Upper lobe of right lung (tissue), 1 donor: ENCODE results near the gene POU4F3. TPM values are rescaled to one million over a fixed set of nuclear protein-coding genes. Genes with fewer than 3 reads are reported as not detected.

Source experiments
- ATAC-seq: fragments of 200-7000 bp; cut with Tn5 transposase; one replicate; pipeline ENCODE4 v1.9.1; 2020; ENCODE audit warnings: mild to moderate bottlenecking, moderate library complexity
- DNase-seq: peaks from one replicate; pipeline ENCODE4 v3.0.0-alpha.2; 2020
- H3K27ac ChIP-seq: fragments of 200-600 bp; one replicate; pipeline ENCODE4 v1.8.0; 2022
- H3K27me3 ChIP-seq: fragments of 200-600 bp; one replicate; pipeline ENCODE4 v1.8.0; 2022; ENCODE audit warnings: mild to moderate bottlenecking
- H3K36me3 ChIP-seq: fragments of 200-600 bp; one replicate; pipeline ENCODE4 v1.8.0; 2022
- H3K4me1 ChIP-seq: fragments of 200-600 bp; one replicate; pipeline ENCODE4 v1.8.0; 2022
- H3K4me3 ChIP-seq: fragments of 200-600 bp; one replicate; pipeline ENCODE4 v1.8.0; 2022; ENCODE audit warnings: mild to moderate bottlenecking
- H3K9me3 ChIP-seq: fragments of 200-600 bp; one replicate; pipeline ENCODE4 v1.8.0; 2022
- CTCF ChIP-seq: fragments of 200-600 bp; IDR thresholded peaks from one replicate; pipeline ENCODE4 v1.8.0; 2022; ENCODE audit warnings: antibody characterized with exemption
- intact Hi-C: fragments of 100-400 bp; cut with DNase I; formaldehyde crosslinking; loops from one replicate; pipeline ENCODE4 v1.11.0; 2022
- total RNA-seq: library from RNA; stranded (reverse); fragmentation: NEBNext Ultra II Directional; extraction: Animal tissue kit (Norgen Biotek cat#: 25700); gene quantifications from one replicate; pipeline ENCODE4 v1.2.1, GENCODE V29; 2021
- donor health status: DM: no; HTN: yes; CAD: no; lungs with severe emphysema.

Gene POU4F3
- total RNA-seq, 1 donor from 2014 or later: not detected

- Histone ChIP-seq H3K9me3 (no peaks in the 10 kb centered on the region), H3K36me3 (no peaks in the 10 kb centered on the region), H3K27ac (no peak overlapping the region), H3K4me1 (no peaks in the 10 kb centered on the region), H3K4me3 (no peak overlapping the region), H3K27me3 (peaks cover 73% of the 10 kb centered on the region)
- intact Hi-C loops: no loop called here
- ATAC-seq (no peak), DNase-seq (no peak)
- no peak for TF ChIP-seq CTCF
Observed at GRCh38 chr5:146334074-146334533, 4.5 kb upstream of the POU4F3 start.

- TF ChIP-seq CTCF: no peak
- Histone ChIP-seq H3K36me3 (no peaks in the 10 kb centered on the region), H3K4me1 (no peaks in the 10 kb centered on the region), H3K27me3 (peaks cover 85% of the 10 kb centered on the region), H3K27ac (no peak overlapping the region), H3K9me3 (no peaks in the 10 kb centered on the region), H3K4me3 (no peak overlapping the region)
- DNase-seq (no peak), ATAC-seq (no peak)
- intact Hi-C loops: no loop called here
Observed at GRCh38 chr5:146336197-146336596, 2.4 kb upstream of the POU4F3 start.

GRCh38 chr5:146337264-146337904 is 1.3 kb upstream of the POU4F3 start:
- Histone ChIP-seq H3K36me3 (no peaks in the 10 kb centered on the region), H3K27me3 (peaks cover 87% of the 10 kb centered on the region), H3K4me1 (no peaks in the 10 kb centered on the region), H3K27ac (no peak overlapping the region), H3K4me3 (no peak overlapping the region), H3K9me3 (no peaks in the 10 kb centered on the region)
- ATAC-seq (no peak), DNase-seq (no peak)
- intact Hi-C loops: no loop called here
- no peak for TF ChIP-seq CTCF

- TF ChIP-seq CTCF: no peak
- Histone ChIP-seq H3K4me1 (no peaks in the 10 kb centered on the region), H3K27me3 (peaks cover 89% of the 10 kb centered on the region), H3K9me3 (no peaks in the 10 kb centered on the region), H3K27ac (no peak overlapping the region), H3K4me3 (no peak overlapping the region), H3K36me3 (no peaks in the 10 kb centered on the region)
- intact Hi-C loops: no loop called here
- ATAC-seq (no peak), DNase-seq (no peak)
Observed at GRCh38 chr5:146337928-146338327, 711 bp upstream of the POU4F3 start.

GRCh38 chr5:146339715-146340259 is 1.1 kb downstream of the POU4F3 start:
- H3K27ac ChIP-seq: no peak overlapping the region
- ATAC-seq (no peak), DNase-seq (no peak)
- no peaks in the 10 kb centered on the region for H3K36me3 ChIP-seq
- H3K27me3 ChIP-seq: peaks cover 89% of the 10 kb centered on the region
- no peak overlapping the region for H3K4me3 ChIP-seq
- no peaks in the 10 kb centered on the region for H3K9me3 ChIP-seq
- TF ChIP-seq CTCF: no peak
- intact Hi-C loops: no loop called here
- H3K4me1 ChIP-seq: peaks cover 5% of the 10 kb centered on the region
